HG03354 (cell line): Measurements from ENCODE around the gene NUDC.
"Not testable (repeated sequence)": the region's sequence is repeated elsewhere in the genome, so short reads cannot be mapped to it uniquely, and the experiment has no call there.

ENCODE experiments used
- ATAC-seq: cut with Tn5 transposase; IDR thresholded peaks from one replicate; pipeline ENCODE4 v1.9.1; 2021; ENCODE audit warnings: mild to moderate bottlenecking; ENCODE audit not compliant: unreplicated experiment, poor library complexity, severe bottlenecking

Gene NUDC

DNA sequence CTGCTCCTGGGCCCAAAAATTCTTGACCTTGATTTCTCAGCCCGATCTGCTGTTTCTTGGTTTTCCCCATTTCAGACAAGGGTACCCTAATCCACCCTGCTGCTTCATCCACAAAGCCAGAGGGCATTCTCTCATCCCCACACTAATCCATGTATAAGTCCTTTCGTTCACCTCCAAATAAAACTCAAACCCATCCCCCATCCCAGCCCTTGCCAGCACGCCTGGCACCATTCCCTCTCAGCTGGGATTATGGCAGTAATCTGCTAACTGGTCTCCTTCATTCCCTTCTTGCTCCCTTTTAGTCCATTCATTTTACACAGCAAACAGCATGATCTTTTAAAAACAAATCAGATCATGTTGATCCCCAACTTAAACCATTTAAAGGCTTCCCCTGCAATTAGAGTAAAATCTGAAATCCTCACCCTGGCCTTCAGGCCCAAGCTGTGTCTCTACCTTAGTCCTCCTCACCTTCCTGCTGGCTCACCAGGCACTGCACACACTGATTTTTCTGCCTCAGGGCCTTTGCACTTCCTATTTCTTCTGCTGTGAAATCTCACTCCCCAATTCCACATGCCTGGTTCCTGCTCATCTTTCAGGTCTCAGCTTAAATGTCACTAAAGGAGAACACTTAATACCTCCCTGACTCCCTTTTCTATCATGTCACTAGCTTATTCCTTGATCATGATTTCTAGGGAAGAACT, 59.8 kb downstream of the NUDC start:
- ATAC-seq: no peak

DNA sequence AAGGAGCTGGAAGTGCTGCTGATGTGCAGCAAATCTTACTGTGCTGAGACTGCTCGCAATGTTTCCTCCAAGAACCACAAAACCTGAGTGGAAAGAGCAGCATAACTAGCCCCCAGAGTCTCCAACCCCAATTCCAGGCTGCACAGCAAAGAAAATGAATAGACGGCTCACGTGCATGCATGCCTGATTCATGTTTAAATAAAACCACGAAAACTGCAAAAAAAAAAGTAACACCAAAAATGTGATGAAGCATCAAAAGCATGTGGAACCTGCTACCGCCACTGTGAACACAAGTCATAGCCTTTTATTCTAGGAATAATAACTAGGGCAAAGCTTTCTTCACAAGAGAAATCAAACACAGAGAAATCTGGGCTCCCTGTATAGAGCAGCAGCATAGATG, 62.3 kb downstream of the NUDC start:
- ATAC-seq: no peak

- ATAC-seq: no peak
Observed at GRCh38 chr1:26984291-26984690, 62.7 kb downstream of the NUDC start.

GRCh38 chr1:26986658-26987057, 65.1 kb downstream of the NUDC start:
- ATAC-seq: no peak

- ATAC-seq: not testable (repeated sequence)
Observed at GRCh38 chr1:26989403-26990109, 68.0 kb downstream of the NUDC start.

DNA sequence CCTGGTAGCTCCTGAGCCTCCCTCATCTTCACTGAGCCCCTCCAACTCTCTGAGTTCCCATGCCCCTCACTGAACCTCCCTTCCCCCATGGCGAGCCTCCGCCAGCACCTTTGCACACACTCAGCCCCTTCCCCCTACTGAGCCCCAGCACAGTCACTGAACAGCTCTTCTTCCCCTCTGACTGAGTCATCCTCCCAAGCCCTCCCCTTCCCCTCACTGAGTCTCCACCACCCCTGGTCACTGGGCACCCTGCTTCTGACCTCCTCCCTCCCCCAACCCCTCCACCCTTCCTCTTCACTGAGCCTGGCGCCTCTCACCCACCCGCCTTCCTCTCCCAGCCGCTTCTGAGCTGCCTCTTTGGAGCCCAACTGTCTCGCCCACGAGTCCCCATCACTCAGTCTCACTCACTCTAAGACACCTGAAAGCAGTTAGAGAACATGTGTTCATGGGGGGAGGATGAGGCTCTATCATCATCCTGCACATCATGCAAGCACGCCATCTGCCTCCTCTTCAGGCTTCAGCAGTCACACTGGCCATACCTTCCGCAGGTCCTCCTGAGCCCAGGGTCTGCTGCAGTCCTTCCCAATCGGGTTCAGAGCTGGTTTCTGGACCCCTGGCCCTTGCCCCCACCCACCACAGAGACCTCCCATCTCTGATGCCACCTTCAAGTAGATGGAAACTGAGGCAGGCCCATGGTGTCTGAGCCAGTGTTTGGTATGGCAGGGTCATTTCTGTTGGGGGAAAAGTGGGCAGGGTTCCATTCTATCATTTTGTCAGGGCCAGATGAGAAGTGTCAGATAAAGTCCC, 70.0 kb downstream of the NUDC start:
- no peak for ATAC-seq

GRCh38 chr1:26993237-26994019, 71.9 kb downstream of the NUDC start, which contains the start of gene TRNP1:
TSS of gene TRNP1 (plus strand) at chr1:26993692. CDS start at chr1:26993787, 95 bp downstream.
- peak; percentile 53 for ATAC-seq

DNA sequence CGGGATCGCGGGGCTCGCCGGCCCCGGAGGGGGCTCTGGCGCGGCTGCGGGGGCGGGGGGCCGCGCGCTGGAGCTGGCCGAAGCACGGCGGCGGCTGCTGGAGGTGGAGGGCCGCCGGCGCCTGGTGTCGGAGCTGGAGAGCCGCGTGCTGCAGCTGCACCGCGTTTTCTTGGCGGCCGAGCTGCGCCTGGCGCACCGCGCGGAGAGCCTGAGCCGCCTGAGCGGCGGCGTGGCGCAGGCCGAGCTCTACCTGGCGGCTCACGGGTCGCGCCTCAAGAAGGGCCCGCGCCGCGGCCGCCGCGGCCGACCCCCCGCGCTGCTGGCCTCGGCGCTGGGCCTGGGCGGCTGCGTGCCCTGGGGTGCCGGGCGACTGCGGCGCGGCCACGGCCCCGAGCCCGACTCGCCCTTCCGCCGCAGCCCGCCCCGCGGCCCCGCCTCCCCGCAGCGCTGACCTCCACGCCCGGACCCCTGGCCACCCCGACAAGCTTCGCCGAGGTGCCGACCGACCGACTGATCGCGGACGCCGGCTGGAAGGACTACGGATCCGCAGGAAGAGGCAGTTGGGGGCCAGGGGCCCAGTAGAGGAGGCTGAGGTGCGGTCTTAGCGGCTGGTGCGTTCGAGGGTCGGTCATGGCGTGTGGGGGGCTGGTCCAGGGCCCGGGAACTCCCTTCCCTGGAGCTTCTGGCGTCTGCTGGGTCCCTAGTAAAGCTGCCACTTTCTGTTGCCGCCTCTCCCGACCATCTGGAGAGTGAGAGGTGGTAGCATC, 72.7 kb downstream of the NUDC start:
- peak; percentile 28 for ATAC-seq

GRCh38 chr1:26994787-26995517, 73.4 kb downstream of the NUDC start:
- ATAC-seq: no peak

GRCh38 chr1:26996024-26996423, 74.5 kb downstream of the NUDC start:
- no peak for ATAC-seq
